Activated CD8-positive, alpha-beta T cell treated with anti-CD3 and anti-CD28 coated beads for 36 hours (primary cell): ENCODE data around the gene TRIM46. TPM values are rescaled to one million over a fixed set of nuclear protein-coding genes. Genes with fewer than 3 reads are reported as not detected.
A peak's percentile ranks its signal among the peaks of the same experiment; 100 is the strongest.

Experiments
- ATAC-seq: fragments of 200-7000 bp; cut with Tn5 transposase; one replicate; pipeline ENCODE4 v1.10.0; 2021; ENCODE audit warnings: mild to moderate bottlenecking, moderate library complexity
- CTCF ChIA-PET: fragments of 350-600 bp; sonication (Branson Sonifier 250); formaldehyde crosslinking; loops from one replicate; lab custom pipeline; 2021; ENCODE audit warnings: antibody characterized with exemption; lab: Charles Lee
- POLR2A ChIA-PET: fragments of 350-600 bp; sonication (Branson Sonifier 250); formaldehyde crosslinking; loops from one replicate; lab custom pipeline; 2021; ENCODE audit warnings: antibody characterized with exemption; lab: Charles Lee
- DNase-seq: peaks from one replicate; pipeline ENCODE4 v3.0.0-alpha.2; 2020
- H3K27ac Mint-ChIP-seq: one replicate; pipeline ENCODE4 v1.8.0; 2021; ENCODE audit warnings: mild to moderate bottlenecking, mixed read lengths
- H3K27me3 Mint-ChIP-seq: one replicate; pipeline ENCODE4 v1.8.0; 2021; ENCODE audit warnings: mixed read lengths
- H3K36me3 Mint-ChIP-seq: one replicate; pipeline ENCODE4 v1.8.0; 2021; ENCODE audit warnings: low read depth, mixed read lengths
- H3K4me1 Mint-ChIP-seq: one replicate; pipeline ENCODE4 v1.8.0; 2021; ENCODE audit warnings: low read depth, mixed read lengths
- H3K4me3 Mint-ChIP-seq: one replicate; pipeline ENCODE4 v1.8.0; 2021; ENCODE audit warnings: mild to moderate bottlenecking, moderate library complexity, mixed read lengths
- H3K9me3 Mint-ChIP-seq: one replicate; pipeline ENCODE4 v1.8.0; 2021; ENCODE audit warnings: mixed read lengths
- intact Hi-C: fragments of 100-400 bp; cut with micrococcal nuclease; formaldehyde crosslinking; loops from one replicate; pipeline ENCODE4 v1.10.0; 2022
- total RNA-seq, 2 experiments: library from RNA; stranded (reverse); gene quantifications; one replicate each; pipeline ENCODE4 v1.2.3, GENCODE V29; 2021
- TF ChIP-seq, protein P1 (sequence below): fragments of 200-600 bp; IDR thresholded peaks from one replicate; pipeline ENCODE4 v1.8.0; 2022; ENCODE audit warnings: antibody characterized with exemption, mild to moderate bottlenecking

Gene TRIM46
- total RNA-seq, 2 experiments from 2014 or later: 5.8 to 6.1 TPM

- no peaks in the 10 kb centered on the region for H3K9me3 Mint-ChIP-seq
- TF ChIP-seq, protein P1, sequence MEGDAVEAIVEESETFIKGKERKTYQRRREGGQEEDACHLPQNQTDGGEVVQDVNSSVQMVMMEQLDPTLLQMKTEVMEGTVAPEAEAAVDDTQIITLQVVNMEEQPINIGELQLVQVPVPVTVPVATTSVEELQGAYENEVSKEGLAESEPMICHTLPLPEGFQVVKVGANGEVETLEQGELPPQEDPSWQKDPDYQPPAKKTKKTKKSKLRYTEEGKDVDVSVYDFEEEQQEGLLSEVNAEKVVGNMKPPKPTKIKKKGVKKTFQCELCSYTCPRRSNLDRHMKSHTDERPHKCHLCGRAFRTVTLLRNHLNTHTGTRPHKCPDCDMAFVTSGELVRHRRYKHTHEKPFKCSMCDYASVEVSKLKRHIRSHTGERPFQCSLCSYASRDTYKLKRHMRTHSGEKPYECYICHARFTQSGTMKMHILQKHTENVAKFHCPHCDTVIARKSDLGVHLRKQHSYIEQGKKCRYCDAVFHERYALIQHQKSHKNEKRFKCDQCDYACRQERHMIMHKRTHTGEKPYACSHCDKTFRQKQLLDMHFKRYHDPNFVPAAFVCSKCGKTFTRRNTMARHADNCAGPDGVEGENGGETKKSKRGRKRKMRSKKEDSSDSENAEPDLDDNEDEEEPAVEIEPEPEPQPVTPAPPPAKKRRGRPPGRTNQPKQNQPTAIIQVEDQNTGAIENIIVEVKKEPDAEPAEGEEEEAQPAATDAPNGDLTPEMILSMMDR: no peak
- H3K4me1 Mint-ChIP-seq: peaks cover 21% of the 10 kb centered on the region
- intact Hi-C loops: loop anchor here (5.0 kb wide), 1 partner anchor 37 kb away; a partner anchor contains a TSS
- POLR2A ChIA-PET: no interaction called here
- no peaks in the 10 kb centered on the region for H3K27me3 Mint-ChIP-seq
- no peaks in the 10 kb centered on the region for H3K36me3 Mint-ChIP-seq
- CTCF ChIA-PET: interaction anchor here (1.2 to 7.4 kb wide), 5 partner anchors 10 to 46 kb away, joined by 3 to 61 read pairs (median 41); partner anchors contain the start of genes KRTCAP2 and TRIM46
- no peak overlapping the region for H3K4me3 Mint-ChIP-seq
- ATAC-seq: no peak
- no peak overlapping the region for H3K27ac Mint-ChIP-seq
- no peak for DNase-seq
Measured at GRCh38 chr1:155205035-155205434, 31.4 kb downstream of the TRIM46 start.

DNA sequence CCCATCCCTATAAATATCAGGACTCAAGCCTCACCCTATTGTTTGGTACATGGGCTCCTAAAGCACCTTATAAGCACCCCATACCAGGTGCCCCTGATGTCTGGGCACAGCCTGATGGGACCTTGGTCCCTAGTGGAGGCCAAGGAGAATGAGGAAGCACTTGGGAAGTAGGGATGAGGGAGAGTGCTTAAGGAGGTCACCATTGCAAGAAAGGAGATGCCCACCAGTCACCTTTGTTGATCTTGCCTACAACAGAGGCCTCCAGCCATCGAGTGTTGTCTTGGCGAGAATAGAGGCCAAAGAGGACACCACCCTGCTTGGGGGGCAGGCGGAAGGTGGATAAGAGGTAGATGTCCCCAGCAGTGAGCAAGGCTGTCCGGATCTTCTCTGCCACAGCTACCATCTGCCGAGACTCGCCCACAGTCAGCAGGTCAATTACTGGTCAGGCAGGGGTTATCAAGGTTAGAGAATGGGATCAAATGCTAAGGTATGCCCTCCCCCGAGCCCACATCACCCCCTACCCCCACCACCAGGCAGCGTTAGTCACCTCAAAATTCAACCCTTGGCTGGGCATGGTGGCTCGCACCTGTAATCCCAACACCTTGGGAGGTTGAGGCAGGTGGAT, 32.4 kb downstream of the TRIM46 start:
- intact Hi-C loops: loop anchor here (5.0 kb wide), 1 partner anchor 36 kb away; a partner anchor contains a TSS
- H3K9me3 Mint-ChIP-seq: no peaks in the 10 kb centered on the region
- no peak for DNase-seq
- peaks cover 29% of the 10 kb centered on the region for H3K4me1 Mint-ChIP-seq
- POLR2A ChIA-PET: interaction anchor here (0.7 to 3.8 kb wide), 2 partner anchors 11 to 31 kb away, joined by 3 to 52 read pairs; no protein-coding TSS in a partner anchor
- no peaks in the 10 kb centered on the region for H3K36me3 Mint-ChIP-seq
- ATAC-seq: no peak
- TF ChIP-seq, protein P1: no peak
- CTCF ChIA-PET: interaction anchor here (1.2 to 7.4 kb wide), 9 partner anchors 11 to 143 kb away, joined by 3 to 61 read pairs (median 14); partner anchors contain the start of genes EFNA4, KRTCAP2 and TRIM46
- H3K4me3 Mint-ChIP-seq: no peak overlapping the region
- no peak overlapping the region for H3K27ac Mint-ChIP-seq
- no peaks in the 10 kb centered on the region for H3K27me3 Mint-ChIP-seq

GRCh38 chr1:155206891-155207805, 33.5 kb downstream of the TRIM46 start:
- Mint-ChIP-seq H3K27ac (peak overlapping the region; percentile 55), H3K4me3 (peak overlapping the region; percentile 35), H3K36me3 (peaks cover 2% of the 10 kb centered on the region), H3K4me1 (peaks cover 29% of the 10 kb centered on the region), H3K9me3 (no peaks in the 10 kb centered on the region), H3K27me3 (no peaks in the 10 kb centered on the region)
- peak; percentile 60 for ATAC-seq
- TF ChIP-seq, protein P1: peak; percentile 88
- CTCF ChIA-PET: interaction anchor here (0.7 to 7.4 kb wide), 30 partner anchors 12 to 914 kb away, joined by 3 to 61 read pairs (median 4); partner anchors contain the start of genes CLK2, EFNA4, ENTREP3 and FDPS
- POLR2A ChIA-PET: interaction anchor here (0.9 to 3.8 kb wide), 9 partner anchors 12 to 115 kb away, joined by 3 to 52 read pairs (median 5); partner anchors contain the start of genes CLK2 and KRTCAP2
- peak; percentile 96 for DNase-seq
- intact Hi-C loops: loop anchor here (5.0 kb wide), 1 partner anchor 35 kb away; a partner anchor contains a TSS

DNA sequence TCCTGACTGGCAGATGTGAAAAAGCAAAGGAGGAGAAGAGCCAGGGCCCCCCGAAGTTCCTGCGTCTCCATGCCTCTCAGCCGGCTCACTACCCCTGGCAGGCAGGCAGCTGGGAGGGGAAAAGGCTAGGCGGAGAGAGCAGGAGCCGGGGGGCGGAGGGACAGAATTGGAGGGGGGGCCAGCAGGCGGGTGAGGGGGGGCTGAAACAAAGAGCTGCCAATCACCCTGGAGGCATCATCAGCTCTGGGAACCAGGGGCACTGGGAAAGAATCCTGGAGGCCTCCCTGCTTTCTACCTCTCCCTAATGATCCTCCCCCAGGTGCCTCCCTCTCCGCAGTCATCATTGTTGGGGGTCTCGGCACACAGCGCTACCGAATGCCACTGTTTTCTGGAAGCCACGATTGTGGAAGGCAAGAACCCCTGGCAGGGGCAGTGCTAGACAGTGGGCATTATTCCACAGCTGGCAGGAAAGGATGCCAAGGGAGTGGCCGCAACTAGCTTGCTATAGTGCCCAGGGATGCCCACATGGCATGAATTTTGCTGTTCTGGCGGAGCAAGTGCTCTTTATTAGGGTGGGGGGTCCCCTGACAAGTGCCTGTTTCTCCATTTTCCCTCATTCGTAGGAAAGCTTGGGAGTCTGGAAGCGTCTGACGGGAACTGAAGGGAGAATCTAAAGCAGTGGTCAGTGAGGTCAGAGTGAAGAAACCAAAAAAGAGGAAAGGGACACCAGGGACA, 34.3 kb downstream of the TRIM46 start, which contains the start of gene THBS3:
Gene THBS3 (minus strand): TSS at position 92 of the 735 bp plus-strand sequence. CDS start 21 bp downstream, at position 71.
- no peaks in the 10 kb centered on the region for H3K9me3 Mint-ChIP-seq
- ATAC-seq: no peak
- TF ChIP-seq, protein P1: no peak
- peaks cover 29% of the 10 kb centered on the region for H3K4me1 Mint-ChIP-seq
- peaks cover 2% of the 10 kb centered on the region for H3K36me3 Mint-ChIP-seq
- intact Hi-C loops: loop anchor here (2.0 to 5.0 kb wide), 2 partner anchors 19 to 34 kb away; a partner anchor contains a TSS
- H3K4me3 Mint-ChIP-seq: peak within 1 kb of the TSS; percentile 92
- POLR2A ChIA-PET: interaction anchor here (0.9 to 3.8 kb wide), 9 partner anchors 11 to 114 kb away, joined by 3 to 52 read pairs (median 5); partner anchors contain the start of genes CLK2 and KRTCAP2
- no peak for DNase-seq
- no peaks in the 10 kb centered on the region for H3K27me3 Mint-ChIP-seq
- CTCF ChIA-PET: interaction anchor here (0.8 to 7.4 kb wide), 15 partner anchors 13 to 913 kb away, joined by 3 to 61 read pairs (median 10); partner anchors contain the start of genes FDPS, KRTCAP2, SCAMP3 and TRIM46
- H3K27ac Mint-ChIP-seq: peak within 1 kb of the TSS; percentile 89
